HCT116 (cell line): ENCODE data around the gene LELP1. TPM values are rescaled to one million over a fixed set of nuclear protein-coding genes. Genes with fewer than 3 reads are reported as not detected.

Experiments used
- ATAC-seq: fragments of 200-7000 bp; cut with Tn5 transposase; 2 replicates; pipeline ENCODE4 v1.9.1; 2020; ENCODE audit warnings: mild to moderate bottlenecking, moderate library complexity
- BruUV-seq: library from RNA; stranded (reverse); fragments of 400-500 nt; replicated peaks from 2 replicates; lab custom pipeline; 2021; lab: Mats Ljungman, UMichigan
- CTCF ChIA-PET: fragments of 300-600 bp; sonication (Branson Sonifier 250); formaldehyde crosslinking; loops from one replicate; lab custom pipeline; 2021; ENCODE audit warnings: antibody characterized with exemption; lab: Charles Lee
- POLR2A ChIA-PET: fragments of 300-600, 350-600 bp; sonication (Branson Sonifier 250); formaldehyde crosslinking; loops from one replicate; lab custom pipeline; 2021; ENCODE audit warnings: antibody characterized with exemption; lab: Charles Lee
- RAD21 ChIA-PET, 2 experiments: fragments of 300-600 bp; sonication (Branson Sonifier 250); formaldehyde crosslinking; loops; one replicate each; lab custom pipeline; 2023; ENCODE audit warnings: low total read pairs in 2 of 2; ENCODE audit not compliant: uncharacterized antibody in 2 of 2, unreplicated experiment in 2 of 2, low non-redundant PET in 1 of 2; lab: Charles Lee
- DNase-seq: peaks from one replicate; pipeline ENCODE4 v3.0.0-alpha.2; 2010; ENCODE audit warnings: low read depth, low spot score
- H2AFZ ChIP-seq: fragments of 200-600 bp; shearing (Covaris generic), sonication (generic); 2 replicates; pipeline ENCODE4 v1.6.1; 2017; ENCODE audit warnings: low read depth, mixed run types, mixed read lengths, antibody characterized with exemption, low read length; ENCODE audit not compliant: poor library complexity, severe bottlenecking
- H3K27ac ChIP-seq: 2 replicates; pipeline ENCODE4 v1.5.1; 2012; ENCODE audit warnings: low read depth, low read length
- H3K27me3 ChIP-seq: fragments of 200-600 bp; sonication (generic); 2 replicates; pipeline ENCODE4 v1.6.1; 2016; ENCODE audit warnings: mixed run types, low read length, mixed read lengths; ENCODE audit not compliant: insufficient read depth
- H3K36me3 ChIP-seq, 2 experiments: fragments of 200-500 bp in 1 of 2; fragments of 200-600 bp in 1 of 2; sonication (Bioruptor generic) in 1 of 2; sonication (generic) in 1 of 2; 2 replicates each; pipeline versions ENCODE4 v1.5.1 to v1.6.1; 2014 to 2016; ENCODE audit warnings: low read length in 2 of 2, inconsistent platforms in 1 of 2, mixed read lengths in 1 of 2, mixed run types in 1 of 2; ENCODE audit not compliant: insufficient read depth in 2 of 2, control insufficient read depth in 1 of 2
- H3K4me1 ChIP-seq, 2 experiments: fragments of 200-600 bp in 1 of 2; sonication (generic) in 1 of 2; 2 replicates each; pipeline versions ENCODE4 v1.5.1 to v1.6.1; 2012 to 2017; ENCODE audit warnings: low read length in 2 of 2, inconsistent platforms in 1 of 2, mild to moderate bottlenecking in 1 of 2, mixed read lengths in 1 of 2, mixed run types in 1 of 2, moderate library complexity in 1 of 2; ENCODE audit not compliant: insufficient read depth in 2 of 2, control insufficient read depth in 1 of 2
- H3K4me2 ChIP-seq: fragments of 200-600 bp; sonication (generic); 2 replicates; pipeline ENCODE4 v1.6.1; 2017; ENCODE audit warnings: mixed run types, low read length, mixed read lengths
- H3K4me3 ChIP-seq, 2 experiments: fragments of 200-600 bp in 1 of 2; sonication (generic) in 1 of 2; replicated peaks in 1 of 2; 2 replicates each; pipeline ENCODE4 v1.5.1; 2011 to 2016; ENCODE audit warnings: low read length in 2 of 2, control low read depth in 1 of 2, low read depth in 1 of 2, mild to moderate bottlenecking in 1 of 2, mixed read lengths in 1 of 2, mixed run types in 1 of 2
- H3K79me2 ChIP-seq: fragments of 200-600 bp; sonication (generic); 2 replicates; pipeline ENCODE4 v1.6.1; 2017; ENCODE audit warnings: mild to moderate bottlenecking, mixed run types, low read length, moderate library complexity, mixed read lengths; ENCODE audit not compliant: insufficient read depth
- H3K9ac ChIP-seq: fragments of 200-600 bp; sonication (generic); 2 replicates; pipeline ENCODE4 v1.6.1; 2016; ENCODE audit warnings: low read length, mixed read lengths
- H3K9me2 ChIP-seq: fragments of 200-600 bp; sonication (generic), shearing (Covaris generic); 2 replicates; pipeline ENCODE4 v1.6.1; 2017; ENCODE audit warnings: mixed run types, mild to moderate bottlenecking, moderate library complexity; ENCODE audit not compliant: insufficient read depth
- H3K9me3 ChIP-seq, 2 experiments: fragments of 200-500 bp in 1 of 2; fragments of 200-600 bp in 1 of 2; sonication (Bioruptor generic) in 1 of 2; sonication (generic) in 1 of 2; 2 replicates each; pipeline ENCODE4 v1.6.1; 2014 to 2017; ENCODE audit warnings: low read length in 2 of 2, mixed read lengths in 2 of 2, inconsistent platforms in 1 of 2, low read depth in 1 of 2, mild to moderate bottlenecking in 1 of 2, mixed run types in 1 of 2, moderate library complexity in 1 of 2; ENCODE audit not compliant: control insufficient read depth in 1 of 2, insufficient read depth in 1 of 2
- H4K20me1 ChIP-seq: fragments of 200-600 bp; sonication (generic), shearing (Covaris generic); 2 replicates; pipeline ENCODE4 v1.6.1; 2017; ENCODE audit warnings: mixed run types, mild to moderate bottlenecking, moderate library complexity; ENCODE audit not compliant: insufficient read depth
- EGR1 ChIP-seq: IDR thresholded peaks from 2 replicates; pipeline ENCODE4 v1.6.1; 2012; ENCODE audit warnings: low read depth
- ELF1 ChIP-seq: IDR thresholded peaks from 2 replicates; pipeline ENCODE4 v1.6.1; 2012; ENCODE audit warnings: low read depth, borderline replicate concordance
- FOSL1 ChIP-seq: IDR thresholded peaks from 2 replicates; pipeline ENCODE4 v1.6.1; 2012; ENCODE audit warnings: low read depth
- REST ChIP-seq: IDR thresholded peaks from 2 replicates; pipeline ENCODE4 v1.6.1; 2012; ENCODE audit warnings: low read depth
- ZBTB33 ChIP-seq: IDR thresholded peaks from 2 replicates; pipeline ENCODE4 v1.6.1; 2011; ENCODE audit warnings: mild to moderate bottlenecking, low read length, moderate library complexity; ENCODE audit not compliant: insufficient replicate concordance; ENCODE audit errors: extremely low read depth
- ZFX ChIP-seq: fragments of 450-650 bp; IDR thresholded peaks from 2 replicates; pipeline ENCODE4 v1.6.1; 2017
- intact Hi-C: fragments of 100-400 bp; cut with micrococcal nuclease; formaldehyde crosslinking; loops from 2 replicates; pipeline ENCODE4 v1.10.0; 2022
- total RNA-seq: library from RNA; stranded (reverse); gene quantifications from one replicate; pipeline ENCODE4 v1.2.1, GENCODE V29; 2021; ENCODE audit not compliant: unreplicated experiment

LELP1 gene
- total RNA-seq, 1 experiment from 2014 or later = not detected

GRCh38 chr1:153245466-153245865, 42.2 kb downstream of the LELP1 start:
- ChIA-PET RAD21 (no interaction called here), POLR2A (no interaction called here), CTCF (no interaction called here)
- TF ChIP-seq ZFX (no peak), REST (no peak), EGR1 (no peak), ELF1 (no peak)
- DNase-seq (no peak), ATAC-seq (no peak)
- Histone ChIP-seq H3K4me2 (no peak overlapping the region), H3K79me2 (no peaks in the 10 kb centered on the region), H3K9me3 (no peaks in the 10 kb centered on the region; a peak in 1 of 4 replicates), H3K4me3 (no peak overlapping the region), H3K27me3 (peaks cover 40% of the 10 kb centered on the region), H3K36me3 (no peaks in the 10 kb centered on the region), H3K27ac (no peak overlapping the region), H2AFZ (no peak overlapping the region), H3K9me2 (no peaks in the 10 kb centered on the region; the same call in 1 of the 2 replicates), H3K4me1 (no peaks in the 10 kb centered on the region), H4K20me1 (no peaks in the 10 kb centered on the region), H3K9ac (no peak overlapping the region)
- BruUV-seq = no TSS peak
- intact Hi-C loops = no loop called here

- no peak overlapping the region for H3K4me2 ChIP-seq
- no peak overlapping the region for H3K27ac ChIP-seq
- H3K9me3 ChIP-seq = no peaks in the 10 kb centered on the region; a peak in 1 of 4 replicates
- intact Hi-C loops = no loop called here
- H2AFZ ChIP-seq = no peak overlapping the region
- H3K4me1 ChIP-seq = no peaks in the 10 kb centered on the region
- ChIA-PET POLR2A (no interaction called here), RAD21 (no interaction called here), CTCF (no interaction called here)
- no peaks in the 10 kb centered on the region for H4K20me1 ChIP-seq
- TF ChIP-seq EGR1 (no peak), FOSL1 (no peak), ZBTB33 (no peak), ELF1 (no peak)
- DNase-seq = no peak
- no peaks in the 10 kb centered on the region for H3K36me3 ChIP-seq
- no peak overlapping the region for H3K4me3 ChIP-seq
- peaks cover 45% of the 10 kb centered on the region for H3K27me3 ChIP-seq
- ATAC-seq = no peak
- H3K79me2 ChIP-seq = no peaks in the 10 kb centered on the region
- BruUV-seq = no TSS peak
- H3K9me2 ChIP-seq = no peaks in the 10 kb centered on the region; the same call in 1 of the 2 replicates
- H3K9ac ChIP-seq = no peak overlapping the region
These were observed 42.8 kb downstream of the LELP1 start for GRCh38 chr1:153246018-153246417.
